HG03442 (cell line): Measurements from ENCODE around the gene ILDR1.
"Not testable (repeated sequence)": the region's sequence is repeated elsewhere in the genome, so short reads cannot be mapped to it uniquely, and the experiment has no call there.

Experiments used
- ATAC-seq: cut with Tn5 transposase; IDR thresholded peaks from one replicate; pipeline ENCODE4 v1.9.1; 2021; ENCODE audit warnings: mild to moderate bottlenecking, moderate library complexity; ENCODE audit not compliant: unreplicated experiment

ILDR1 gene

DNA sequence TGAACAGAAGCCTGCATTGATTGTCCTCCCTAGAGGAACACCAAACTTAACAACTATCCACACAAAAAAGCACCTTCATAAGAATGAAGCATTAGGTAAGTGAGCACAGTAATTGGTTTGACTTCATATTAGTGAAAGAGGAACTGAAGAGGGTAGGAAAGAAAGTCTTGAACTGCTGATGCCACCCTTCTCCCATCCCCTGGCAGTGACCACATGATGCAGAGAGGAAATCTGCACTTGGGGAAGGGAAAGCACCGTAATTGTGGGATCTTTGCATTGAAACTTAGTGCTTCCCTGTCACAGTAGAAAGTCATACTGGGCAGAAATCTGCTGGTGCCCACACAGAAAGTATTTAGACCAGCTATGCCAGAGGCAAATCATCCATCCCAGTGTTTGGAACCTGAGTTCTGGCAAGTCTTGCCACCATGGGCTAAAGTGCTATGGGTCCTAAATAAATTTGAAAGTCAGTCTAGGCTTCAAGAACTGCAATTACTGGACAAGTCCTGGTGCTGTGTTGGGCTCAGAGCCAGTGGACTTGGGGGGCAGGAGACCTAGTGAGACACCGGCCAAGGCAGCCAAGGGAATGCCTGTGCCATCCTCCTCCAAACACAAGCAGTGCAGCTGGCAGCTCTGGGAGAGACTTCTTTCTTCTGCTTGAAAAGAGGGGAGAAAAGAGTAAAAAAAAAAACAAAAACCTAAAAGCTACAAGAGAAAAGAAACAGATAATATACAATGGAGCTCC lies 64.2 kb downstream of the ILDR1 start:
- ATAC-seq = peak; percentile 83

DNA sequence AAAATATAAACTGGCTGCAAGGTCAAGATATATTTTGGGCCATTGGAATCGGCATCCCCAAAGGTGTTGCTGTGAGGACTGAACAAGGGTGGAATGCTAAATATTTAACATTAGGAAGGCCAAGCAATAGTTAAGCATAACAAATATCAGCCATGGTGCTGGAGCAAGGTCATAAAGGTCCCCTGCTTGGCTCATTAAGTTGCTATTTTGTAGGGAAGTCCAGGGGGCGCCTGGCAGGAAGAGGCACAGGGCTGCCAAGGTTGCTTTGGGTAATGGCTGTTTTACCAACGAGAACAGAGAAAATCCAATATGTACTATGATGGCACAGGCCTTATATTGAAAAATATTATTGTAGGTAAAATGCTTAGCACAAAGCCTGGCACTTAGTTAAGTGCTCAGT lies 65.7 kb downstream of the ILDR1 start:
- ATAC-seq = no peak

DNA sequence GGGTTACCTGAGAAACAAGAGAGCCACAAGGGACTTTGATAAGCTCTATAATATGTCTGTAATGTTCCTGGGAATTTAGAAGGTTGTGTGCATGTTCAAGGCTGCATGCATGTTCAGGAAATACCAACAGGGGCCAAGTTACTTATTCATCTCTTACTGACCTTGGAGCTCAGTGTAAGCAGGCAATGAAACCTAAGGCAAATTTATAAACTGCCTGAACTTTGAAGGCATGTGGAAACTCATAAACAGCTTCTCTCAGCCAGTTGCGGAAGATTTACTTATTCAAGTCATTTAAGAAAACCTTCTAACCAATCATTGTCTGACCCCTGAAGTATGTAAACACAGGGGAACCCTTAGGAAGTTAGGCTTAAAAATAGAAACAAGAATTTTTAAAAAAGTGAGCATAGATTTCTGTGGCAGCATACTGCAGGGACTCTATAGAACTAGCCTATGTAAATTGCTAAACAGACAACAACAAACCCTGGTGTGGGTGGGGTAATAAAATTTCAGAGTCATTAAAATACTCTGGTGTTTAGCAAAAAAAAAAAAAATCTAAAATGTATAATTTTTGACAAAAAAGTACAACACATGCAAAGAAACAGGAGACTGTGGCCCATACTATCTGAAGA lies 70.6 kb downstream of the ILDR1 start:
- no peak for ATAC-seq

DNA sequence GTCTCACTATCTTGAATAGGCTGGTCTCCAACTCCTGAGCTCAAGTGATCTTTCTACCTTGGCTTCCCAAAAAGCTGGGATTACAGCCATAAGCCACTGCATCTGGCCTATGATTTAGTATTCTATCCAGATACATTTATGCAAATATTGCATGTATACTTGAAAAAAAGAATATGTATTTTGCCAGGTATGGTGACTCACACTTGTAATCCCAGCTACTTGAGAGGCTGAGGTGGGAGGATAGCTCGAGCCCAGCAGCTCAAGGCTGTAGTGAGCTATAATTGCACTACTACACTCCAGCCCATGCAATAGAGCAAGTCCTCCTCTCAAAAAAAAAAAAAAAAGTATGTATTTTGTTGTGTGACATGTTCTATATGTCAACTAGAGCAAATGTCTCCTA lies 73.4 kb downstream of the ILDR1 start:
- ATAC-seq = no peak

DNA sequence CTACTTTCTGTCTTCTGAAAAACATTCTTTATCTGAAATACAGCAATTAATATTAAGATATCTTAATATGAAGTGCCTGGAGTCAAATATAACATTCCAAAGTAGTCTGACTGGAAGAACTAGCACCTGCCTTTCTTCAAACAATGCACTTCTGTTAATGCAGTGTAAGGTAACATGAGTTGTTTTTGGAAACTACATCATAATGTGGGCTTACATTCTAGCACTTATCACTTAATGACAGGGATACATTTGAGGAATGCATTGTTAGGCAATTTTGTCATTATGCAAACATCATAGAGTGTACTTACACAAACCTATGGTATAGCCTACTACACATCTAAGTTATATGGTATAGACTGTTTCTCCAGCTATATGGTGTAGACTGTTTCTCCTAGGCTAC lies 78.6 kb downstream of the ILDR1 start:
- ATAC-seq = no peak

DNA sequence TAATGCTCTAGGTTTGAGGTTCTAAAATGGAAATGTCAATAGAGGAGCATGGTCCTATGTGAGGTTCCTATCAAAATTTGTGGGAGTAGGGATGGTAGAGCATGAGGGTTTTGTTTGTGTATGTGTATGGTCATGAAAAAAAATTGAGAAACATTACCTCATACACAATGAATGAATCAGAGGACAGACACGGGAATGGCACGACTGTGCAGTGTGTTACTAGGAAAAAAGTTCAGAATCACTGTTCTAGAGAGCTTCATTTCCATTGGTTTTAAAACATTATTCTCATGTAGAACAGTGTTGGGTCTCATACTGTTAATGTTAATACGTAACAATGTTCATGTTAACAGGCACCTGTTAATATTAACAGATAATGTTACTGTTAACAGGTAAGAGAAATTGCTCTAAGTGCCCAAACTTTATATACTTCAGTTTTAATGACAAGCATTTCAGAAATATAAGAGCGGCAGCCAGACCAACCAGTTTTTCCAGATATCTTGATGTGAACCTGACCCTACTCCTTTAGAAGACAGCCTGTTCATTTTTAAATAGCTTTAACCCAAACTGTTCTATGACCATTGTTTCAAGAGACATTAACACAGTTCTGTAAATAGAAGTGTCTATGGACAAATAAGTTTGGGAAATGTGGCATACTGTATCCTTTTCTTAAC lies 79.8 kb downstream of the ILDR1 start:
- no peak for ATAC-seq

DNA sequence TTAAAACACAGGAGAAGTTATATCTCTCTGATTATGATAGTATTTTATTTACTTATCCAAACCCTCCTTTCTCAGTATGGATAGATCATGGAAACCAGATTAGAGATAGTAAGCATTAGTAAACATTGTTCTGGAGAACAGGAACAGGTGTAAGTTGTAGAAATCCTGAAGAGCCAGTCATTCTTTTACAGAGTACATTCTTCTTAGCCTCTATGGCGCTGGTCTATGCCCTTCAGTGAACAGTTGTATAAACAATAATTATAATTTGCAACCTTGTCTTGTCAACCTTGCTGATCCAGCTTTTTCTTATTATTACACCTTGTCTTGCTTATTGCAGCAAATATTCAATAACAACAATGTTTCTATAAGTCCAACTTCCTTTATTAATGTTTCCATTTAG lies 80.5 kb downstream of the ILDR1 start:
- ATAC-seq = no peak

DNA sequence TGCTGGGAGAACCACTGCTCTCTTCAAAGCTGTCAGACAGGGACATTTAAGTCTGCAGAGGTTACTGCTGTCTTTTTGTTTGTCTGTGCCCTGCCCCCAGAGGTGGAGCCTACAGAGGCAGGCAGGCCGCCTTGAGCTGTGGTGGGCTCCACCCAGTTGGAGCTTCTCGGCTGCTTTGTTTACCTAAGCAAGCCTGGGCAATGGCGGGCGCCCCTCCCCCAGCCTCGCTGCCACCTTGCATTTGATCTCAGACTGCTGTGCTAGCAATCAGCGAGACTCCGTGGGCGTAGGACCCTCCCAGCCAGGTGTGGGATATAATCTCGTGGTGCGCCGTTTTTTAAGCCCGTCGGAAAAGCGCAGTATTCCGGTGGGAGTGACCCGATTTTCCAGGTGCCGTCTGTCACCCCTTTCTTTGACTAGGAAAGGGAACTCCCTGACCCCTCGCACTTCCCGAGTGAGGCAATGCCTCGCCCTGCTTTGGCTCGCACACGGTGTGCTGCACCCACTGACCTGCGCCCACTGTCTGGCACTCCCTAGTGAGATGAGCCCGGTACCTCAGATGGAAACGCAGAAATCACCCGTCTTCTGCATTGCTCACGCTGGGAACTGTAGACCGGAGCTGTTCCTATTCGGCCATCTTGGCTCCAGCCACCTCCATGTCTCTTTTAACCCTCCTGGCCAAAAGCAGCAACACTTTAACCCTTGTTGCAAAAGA lies 83.7 kb downstream of the ILDR1 start:
- ATAC-seq = not testable (repeated sequence)
